HG03108 (cell line): Measurements from ENCODE around the gene XPC.
"Not testable (repeated sequence)": the region's sequence is repeated elsewhere in the genome, so short reads cannot be mapped to it uniquely, and the experiment has no call there.

Experiments used
- ATAC-seq: cut with Tn5 transposase; IDR thresholded peaks from one replicate; pipeline ENCODE4 v1.9.1; 2021; ENCODE audit warnings: moderate library complexity; ENCODE audit not compliant: unreplicated experiment

Gene XPC

GRCh38 chr3:14122301-14122700 is 56.1 kb downstream of the XPC start:
- ATAC-seq: no peak

DNA sequence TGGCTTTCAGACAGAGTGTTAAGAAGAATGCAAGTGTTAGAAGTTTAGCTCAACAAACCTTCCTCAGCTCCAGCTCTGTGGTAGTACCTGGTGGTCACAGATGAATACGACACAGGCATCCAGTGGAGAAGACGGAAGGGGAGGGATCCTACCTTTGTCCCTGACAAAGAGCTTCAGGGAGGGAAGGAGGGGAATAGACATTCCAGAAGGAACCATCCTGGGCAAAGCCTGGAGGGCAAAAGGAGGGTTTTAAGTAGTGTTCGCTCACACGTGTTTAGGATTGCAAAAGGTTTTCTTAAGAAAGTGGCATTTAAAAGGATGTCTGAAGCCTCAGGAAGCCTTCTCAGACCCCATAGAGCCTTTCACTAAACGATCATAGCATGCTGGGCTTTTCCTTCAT is 56.5 kb downstream of the XPC start:
- ATAC-seq: no peak

DNA sequence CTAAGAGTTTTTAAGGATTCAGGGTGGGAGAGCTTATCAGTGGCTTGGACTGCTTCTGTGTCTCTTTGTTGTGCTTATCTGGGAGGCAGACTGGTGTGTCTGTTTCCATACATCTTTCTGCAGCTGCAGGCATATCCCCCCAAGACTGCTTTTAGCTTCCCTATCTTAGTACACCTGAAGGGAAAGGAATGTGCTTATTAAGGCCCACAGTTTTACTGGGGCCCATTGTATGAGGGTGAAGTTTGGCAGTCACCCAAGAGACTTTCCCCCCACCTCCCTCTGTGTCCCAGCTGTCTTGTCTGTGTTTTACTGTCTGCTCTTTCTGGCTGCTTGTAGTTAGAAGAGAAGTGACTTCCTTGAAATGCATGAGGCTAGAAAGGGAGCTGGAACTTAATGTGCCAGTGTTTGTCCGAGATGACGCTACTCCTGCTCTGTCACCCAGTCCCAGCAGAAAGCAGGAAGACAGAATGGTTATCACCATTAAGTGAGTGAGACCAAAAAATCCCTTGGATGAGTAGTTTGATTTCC is 57.4 kb downstream of the XPC start:
- ATAC-seq: not testable (repeated sequence)

GRCh38 chr3:14120111-14120920 is 58.1 kb downstream of the XPC start:
- no peak for ATAC-seq

- ATAC-seq: no peak
Observed at GRCh38 chr3:14119651-14120050, 58.8 kb downstream of the XPC start.

GRCh38 chr3:14118400-14119381 is 59.7 kb downstream of the XPC start:
- no peak for ATAC-seq

DNA sequence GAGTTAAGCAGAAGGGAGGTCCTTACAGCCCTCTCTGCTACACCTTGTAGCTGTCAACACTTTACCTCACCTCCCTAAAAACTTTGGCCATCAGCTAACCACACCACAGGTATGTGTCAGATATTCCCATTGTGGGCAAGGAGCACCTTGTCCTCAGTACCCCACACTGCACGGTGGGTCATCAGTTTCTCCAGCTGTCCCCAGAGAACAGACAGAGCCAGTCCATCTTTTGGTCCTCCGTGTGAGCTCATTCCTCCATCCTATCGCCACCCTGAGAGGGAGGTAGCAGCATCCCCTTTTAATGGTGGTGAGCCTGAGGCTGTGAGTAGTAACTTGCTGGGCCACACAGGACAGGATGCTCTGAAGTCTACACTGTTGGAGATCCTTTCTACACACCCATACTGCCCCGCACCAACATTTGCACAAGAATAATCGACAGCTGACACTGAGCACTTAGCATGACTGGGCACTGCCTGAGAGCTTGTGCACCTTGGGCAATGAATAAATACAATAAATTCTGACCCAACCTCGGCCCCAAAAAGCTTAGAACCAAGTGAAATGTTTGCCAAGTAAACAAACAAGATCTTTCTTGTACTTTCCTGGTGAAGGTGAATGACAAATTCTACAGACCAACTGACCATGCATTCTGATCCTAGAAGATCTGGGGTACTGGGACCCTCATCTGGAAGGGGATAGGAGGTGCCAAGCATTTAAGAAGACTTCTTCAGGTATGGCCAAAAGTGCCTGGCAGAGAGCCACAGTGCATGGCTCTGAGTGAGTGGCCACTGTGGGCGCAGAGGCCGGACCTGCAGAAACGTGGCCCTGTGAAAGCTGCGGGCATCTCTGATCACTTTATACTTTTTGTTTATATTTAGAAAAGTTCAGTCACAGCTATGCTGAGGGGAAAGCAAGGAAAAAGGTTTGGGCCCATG is 60.7 kb downstream of the XPC start:
- ATAC-seq: no peak

DNA sequence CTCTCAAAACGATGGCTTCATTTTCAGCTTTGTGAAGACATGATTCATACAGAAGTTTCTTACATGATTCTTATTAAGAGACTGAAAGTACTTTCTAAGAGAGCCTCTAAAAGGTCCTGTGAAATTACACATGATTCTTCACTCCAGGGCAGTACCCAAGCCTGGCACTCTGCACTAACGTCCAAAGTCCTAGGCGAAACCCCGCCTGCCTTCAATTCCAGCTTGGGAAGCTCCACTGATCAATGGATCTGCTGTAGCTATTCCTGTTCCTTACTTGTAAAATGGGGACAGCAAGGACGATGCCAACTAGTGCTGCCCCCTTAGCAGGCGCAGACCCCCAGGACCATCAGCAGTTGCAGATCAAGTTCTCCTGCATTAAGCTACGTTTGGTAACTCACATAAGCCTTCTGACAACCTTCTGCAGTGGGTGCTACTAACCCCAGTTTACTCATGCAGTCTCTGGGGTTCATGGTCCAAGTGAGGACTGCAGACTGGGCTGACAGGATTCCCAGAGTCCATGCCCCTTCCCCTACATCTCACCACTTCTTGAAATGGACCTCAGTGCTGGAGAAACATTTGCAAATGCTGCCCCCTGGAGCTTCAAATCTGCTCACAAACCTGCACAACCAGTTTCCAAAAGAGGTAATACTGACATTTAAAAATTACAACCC is 64.3 kb downstream of the XPC start:
- ATAC-seq: no peak

GRCh38 chr3:14110699-14111098 is 67.7 kb downstream of the XPC start:
- no peak for ATAC-seq

- not testable (repeated sequence) for ATAC-seq
Observed at GRCh38 chr3:14109821-14110220, 68.6 kb downstream of the XPC start.

DNA sequence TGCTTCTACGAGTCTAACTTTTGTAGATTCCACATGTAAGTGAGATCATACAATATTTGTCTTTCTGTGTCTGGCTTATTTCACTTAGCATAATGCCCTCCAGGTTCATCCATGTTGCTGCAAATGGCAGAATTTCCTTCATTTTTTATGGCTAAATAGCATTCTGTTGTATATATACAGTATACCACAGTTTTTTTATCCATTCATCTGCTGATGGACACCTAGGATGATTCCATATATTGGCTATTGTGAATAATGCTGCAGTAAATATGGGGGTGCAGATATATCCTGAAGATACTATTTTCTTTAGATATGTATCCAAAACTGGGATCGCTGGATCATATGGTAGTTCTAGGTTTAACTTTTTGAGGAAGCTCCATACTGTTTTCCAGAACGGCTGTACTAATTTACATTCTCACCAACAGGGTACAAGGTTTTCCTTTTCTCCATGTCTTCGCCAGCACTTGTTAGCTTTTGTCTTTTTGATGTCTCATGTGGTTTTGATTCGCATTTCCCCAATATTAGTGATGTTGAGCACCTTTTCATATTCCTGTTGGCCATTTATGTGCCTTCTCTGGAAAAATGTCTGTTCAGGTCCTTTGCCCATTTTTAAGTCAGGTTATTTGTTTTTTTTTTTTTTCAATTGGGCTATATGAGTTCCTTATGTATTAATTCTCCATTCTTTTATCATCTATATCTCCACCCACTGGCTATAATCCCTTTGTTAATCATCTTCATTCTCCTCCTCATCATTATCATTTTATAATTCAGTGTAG is 80.6 kb downstream of the XPC start:
- no peak for ATAC-seq

GRCh38 chr3:14096742-14097141 is 81.7 kb downstream of the XPC start:
- no peak for ATAC-seq
